ENCODE data around the gene MTHFR. TPM values are rescaled to one million over a fixed set of nuclear protein-coding genes. Genes with fewer than 3 reads are reported as not detected.

MTHFR gene
- polyA plus RNA-seq, 1 of the 3 experiments (the other 2 are of a cell fraction), result 5.3 TPM

GRCh38 chr1:11850156-11850555 lies 44.4 kb upstream of the MTHFR start (continued):
- TF ChIP-seq ZBTB33 (IDR thresholded peaks at IDR 0.05; ENCODE audit: borderline replicate concordance, low read depth), result no peak
- TF ChIP-seq MEF2A (IDR thresholded peaks at IDR 0.05; ENCODE audit: borderline replicate concordance, low read depth), result no peak
- no peak for TF ChIP-seq MXI1 (IDR thresholded peaks at IDR 0.05; ENCODE audit: low read depth, low read length)

DNA sequence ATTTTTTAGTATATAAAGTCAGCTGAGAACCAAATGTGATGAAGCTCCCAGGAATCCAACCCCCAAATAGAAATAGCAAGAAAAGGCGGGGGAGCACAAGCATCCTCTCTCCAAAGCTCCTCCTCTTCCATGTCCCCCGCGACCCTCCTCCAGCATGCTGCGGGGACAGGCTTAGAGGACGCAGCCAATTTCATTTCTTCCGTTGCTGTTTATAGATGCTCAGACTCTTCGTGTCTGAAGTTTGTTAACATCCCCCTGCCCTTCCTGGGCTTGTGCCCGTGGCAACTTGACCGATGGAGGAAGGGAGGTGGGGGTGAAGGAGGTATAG lies 42.6 kb upstream of the MTHFR start:
- ChIA-PET POLR2A (interaction anchor here (1.4 to 4.0 kb wide), 3 partner anchors 14 to 60 kb away, joined by 4 to 29 read pairs (median 15); no protein-coding TSS in a partner anchor), CTCF (interaction anchor here (0.7 to 15.4 kb wide), 4 partner anchors 10 to 49 kb away, joined by 3 to 316 read pairs (median 12); no protein-coding TSS in a partner anchor)
- Histone ChIP-seq H3K9me3 (no peaks in the 10 kb centered on the region), H3K79me2 (ENCODE audit: insufficient read depth) (no peaks in the 10 kb centered on the region), H3K9ac (no peak overlapping the region), H3K27me3 (ENCODE audit: insufficient read depth) (no peaks in the 10 kb centered on the region), H3K27ac (ENCODE audit: low read depth in 2 of 2, low read length in 1 of 2) (peak overlapping the region in 1 of 2 experiments; percentile 92; a peak in 2 of 4 replicates), H3K4me1 (ENCODE audit: control insufficient read depth in 1 of 2, insufficient read depth in 2 of 2, low read depth in 1 of 2, low read length in 1 of 2) (peaks cover 0 to 30% of the 10 kb centered on the region in 2 experiments; a peak in 1 of 4 replicates), H3K4me3 (ENCODE audit: low read depth in 2 of 2, low read length in 1 of 2) (no peak overlapping the region), H3K4me2 (no peak overlapping the region), H3F3A (replicated peaks; ENCODE audit: insufficient read depth) (no peaks in the 10 kb centered on the region), H2AFZ (ENCODE audit: low read depth) (no peak overlapping the region), H3K36me3 (replicated peaks in 1 of 2; ENCODE audit: control insufficient read depth in 1 of 2, insufficient read depth in 2 of 2, low read length in 1 of 2) (peaks cover 4 to 12% of the 10 kb centered on the region in 2 experiments), H4K20me1 (ENCODE audit: insufficient read depth) (peaks cover 6% of the 10 kb centered on the region; the same call in 1 of the 2 replicates), H3K9me2 (no peaks in the 10 kb centered on the region)
- TF ChIP-seq NRF1 (IDR thresholded peaks at IDR 0.05; ENCODE audit: low read depth, low read length), result no peak
- no peak for TF ChIP-seq FOXJ3 (CRISPR knock-in tag; IDR thresholded peaks at IDR 0.05)
- TF ChIP-seq GATA2 (CRISPR knock-in tag; IDR thresholded peaks at IDR 0.05), result no peak
- TF ChIP-seq TAF1 (IDR thresholded peaks at IDR 0.05; ENCODE audit: borderline replicate concordance, low read depth, low read length), result no peak
- TF ChIP-seq, protein P1, sequence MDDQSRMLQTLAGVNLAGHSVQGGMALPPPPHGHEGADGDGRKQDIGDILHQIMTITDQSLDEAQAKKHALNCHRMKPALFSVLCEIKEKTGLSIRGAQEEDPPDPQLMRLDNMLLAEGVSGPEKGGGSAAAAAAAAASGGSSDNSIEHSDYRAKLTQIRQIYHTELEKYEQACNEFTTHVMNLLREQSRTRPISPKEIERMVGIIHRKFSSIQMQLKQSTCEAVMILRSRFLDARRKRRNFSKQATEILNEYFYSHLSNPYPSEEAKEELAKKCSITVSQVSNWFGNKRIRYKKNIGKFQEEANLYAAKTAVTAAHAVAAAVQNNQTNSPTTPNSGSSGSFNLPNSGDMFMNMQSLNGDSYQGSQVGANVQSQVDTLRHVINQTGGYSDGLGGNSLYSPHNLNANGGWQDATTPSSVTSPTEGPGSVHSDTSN (IDR thresholded peaks at IDR 0.05), result no peak
- no peak for TF ChIP-seq ZBTB33 (IDR thresholded peaks at IDR 0.05; ENCODE audit: borderline replicate concordance, low read depth)
- no peak for TF ChIP-seq USF1 (IDR thresholded peaks at IDR 0.05; ENCODE audit: borderline replicate concordance, low read depth)
- no peak for TF ChIP-seq GABPA (IDR thresholded peaks at IDR 0.05; ENCODE audit: low read depth)
- TF ChIP-seq, protein P2, sequence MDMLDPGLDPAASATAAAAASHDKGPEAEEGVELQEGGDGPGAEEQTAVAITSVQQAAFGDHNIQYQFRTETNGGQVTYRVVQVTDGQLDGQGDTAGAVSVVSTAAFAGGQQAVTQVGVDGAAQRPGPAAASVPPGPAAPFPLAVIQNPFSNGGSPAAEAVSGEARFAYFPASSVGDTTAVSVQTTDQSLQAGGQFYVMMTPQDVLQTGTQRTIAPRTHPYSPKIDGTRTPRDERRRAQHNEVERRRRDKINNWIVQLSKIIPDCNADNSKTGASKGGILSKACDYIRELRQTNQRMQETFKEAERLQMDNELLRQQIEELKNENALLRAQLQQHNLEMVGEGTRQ (IDR thresholded peaks at IDR 0.05; ENCODE audit: borderline replicate concordance, low read depth, low read length), result no peak
- no peak for TF ChIP-seq NFIC (IDR thresholded peaks at IDR 0.05; ENCODE audit: borderline replicate concordance)
- no peak for TF ChIP-seq SIN3A (IDR thresholded peaks at IDR 0.05; ENCODE audit: borderline replicate concordance, low read depth, low read length)
- WGBS (ENCODE audit: low lambda C conversion rate), result 93% methylated on average over 9 of the region's 9 CpGs
- DNase-seq, result peak; percentile 42

Data from SK-N-SH (cell line).